Activated CD8-positive, alpha-beta memory T cell treated with anti-CD3 and anti-CD28 coated beads, Interleukin-2, amount 10 ng/mL, durations not matched to agents 7 days and 5 days (primary cell): ENCODE results near the gene MBNL1. TPM values are rescaled to one million over a fixed set of nuclear protein-coding genes. Genes with fewer than 3 reads are reported as not detected.

ENCODE experiments used
- ATAC-seq: fragments of 150-1000 bp; cut with Tn5 transposase; one replicate; pipeline ENCODE4 v1.10.0; 2021; ENCODE audit warnings: moderate library complexity
- CTCF ChIA-PET: fragments of 350-600 bp; sonication (Branson Sonifier 250); formaldehyde crosslinking; loops from one replicate; lab custom pipeline; 2021; ENCODE audit warnings: antibody characterized with exemption; lab: Charles Lee
- DNase-seq: peaks from one replicate; pipeline ENCODE4 v3.0.0-alpha.2; 2020
- H3K27ac Mint-ChIP-seq: one replicate; pipeline ENCODE4 v1.8.0; 2021; ENCODE audit warnings: mild to moderate bottlenecking, mixed read lengths
- H3K27me3 Mint-ChIP-seq: one replicate; pipeline ENCODE4 v1.8.0; 2021; ENCODE audit warnings: mixed read lengths
- H3K36me3 Mint-ChIP-seq: one replicate; pipeline ENCODE4 v1.8.0; 2021; ENCODE audit warnings: mild to moderate bottlenecking, mixed read lengths
- H3K4me1 Mint-ChIP-seq: one replicate; pipeline ENCODE4 v1.8.0; 2021; ENCODE audit warnings: mixed read lengths
- H3K4me3 Mint-ChIP-seq: one replicate; pipeline ENCODE4 v1.8.0; 2021; ENCODE audit warnings: mild to moderate bottlenecking, moderate library complexity, mixed read lengths
- H3K9me3 Mint-ChIP-seq: one replicate; pipeline ENCODE4 v1.8.0; 2022; ENCODE audit warnings: low read depth, mixed read lengths
- total RNA-seq, 2 experiments: library from RNA; stranded (reverse); gene quantifications; one replicate each; pipeline ENCODE4 v1.2.3, GENCODE V29; 2021

Gene MBNL1
- total RNA-seq, 2 experiments from 2014 or later: 370 to 398 TPM

- DNase-seq (no peak), ATAC-seq (no peak)
- H3K4me3 Mint-ChIP-seq: no peak overlapping the region
- H3K36me3 Mint-ChIP-seq: peaks cover 6% of the 10 kb centered on the region
- CTCF ChIA-PET: interaction anchor here (1.1 kb wide), 1 partner anchor 33 kb away, joined by 3 read pairs; no protein-coding TSS in a partner anchor
- no peaks in the 10 kb centered on the region for H3K27me3 Mint-ChIP-seq
- peaks cover 3% of the 10 kb centered on the region for H3K9me3 Mint-ChIP-seq
- no peak overlapping the region for H3K27ac Mint-ChIP-seq
- H3K4me1 Mint-ChIP-seq: peaks cover 55% of the 10 kb centered on the region
Observed at GRCh38 chr3:152236716-152237115, 32.0 kb upstream of the MBNL1 start.

DNA sequence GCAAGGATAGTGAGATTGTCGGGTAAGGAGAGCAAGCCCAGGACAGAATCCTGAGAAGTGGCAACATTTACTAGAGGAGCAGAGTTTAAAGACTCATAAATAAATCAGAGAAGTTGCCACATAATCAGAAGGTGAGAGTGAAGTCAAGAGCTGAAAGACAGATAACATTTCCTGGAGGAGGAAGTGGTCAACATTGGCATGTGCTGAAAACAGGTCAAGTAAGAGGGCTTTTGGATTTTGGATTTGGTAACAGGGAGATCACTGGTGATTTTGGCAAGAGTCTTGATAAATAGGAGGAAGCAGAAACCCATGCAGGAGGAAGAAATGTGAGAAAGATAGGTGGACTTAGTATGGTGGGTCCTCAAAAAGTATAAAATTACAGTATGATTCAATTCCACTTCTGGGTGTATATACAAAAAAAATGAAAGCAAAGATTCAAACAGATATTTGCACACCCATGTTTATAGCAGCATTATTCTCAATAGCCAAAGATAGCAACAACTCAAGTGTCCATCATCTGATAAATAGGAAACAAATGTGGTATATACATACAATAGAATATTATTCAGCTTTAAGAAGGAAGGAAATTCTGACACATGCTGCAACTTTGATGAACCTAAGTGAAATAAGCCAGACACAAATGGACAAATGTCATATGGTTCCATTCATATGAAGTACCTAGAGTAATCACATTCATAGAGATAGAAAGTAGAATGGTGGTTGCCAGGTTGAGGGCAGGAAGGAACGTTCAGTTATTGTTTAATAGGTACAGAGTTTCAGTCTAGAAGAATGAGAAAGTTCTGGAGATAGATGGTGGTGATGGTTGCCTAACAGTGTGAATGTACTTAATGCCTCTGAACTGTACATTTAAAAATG lies 27.3 kb upstream of the MBNL1 start:
- DNase-seq: no peak
- peak; percentile 32 for ATAC-seq
- CTCF ChIA-PET: no interaction called here
- Mint-ChIP-seq H3K36me3 (peaks cover 13% of the 10 kb centered on the region), H3K27me3 (no peaks in the 10 kb centered on the region), H3K9me3 (peaks cover 3% of the 10 kb centered on the region), H3K4me1 (peaks cover 52% of the 10 kb centered on the region), H3K4me3 (peak overlapping the region; percentile 83), H3K27ac (peak overlapping the region; percentile 93)

DNA sequence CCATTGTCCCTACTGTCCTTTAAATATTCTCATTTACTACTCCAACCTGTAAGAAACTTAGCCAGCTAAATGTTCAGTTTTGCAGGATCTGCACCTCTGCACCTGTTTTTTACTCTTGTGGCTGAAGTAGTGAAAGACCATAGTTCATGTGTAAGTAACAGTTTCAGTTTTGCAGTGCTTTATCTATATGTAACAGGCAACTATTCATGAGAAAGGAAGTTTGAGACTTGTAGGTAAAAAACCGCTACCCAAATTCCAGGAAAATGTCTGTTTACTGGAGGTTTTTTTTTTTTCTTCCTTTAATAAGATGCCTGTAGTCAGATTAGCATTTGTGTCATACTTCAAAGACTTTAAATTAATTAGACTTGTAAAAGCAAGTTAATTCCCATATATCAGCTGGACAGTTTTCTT lies 25.4 kb upstream of the MBNL1 start:
- H3K4me1 Mint-ChIP-seq: peaks cover 48% of the 10 kb centered on the region
- peaks cover 15% of the 10 kb centered on the region for H3K36me3 Mint-ChIP-seq
- no peaks in the 10 kb centered on the region for H3K27me3 Mint-ChIP-seq
- H3K9me3 Mint-ChIP-seq: no peaks in the 10 kb centered on the region
- no peak for DNase-seq
- H3K4me3 Mint-ChIP-seq: peak overlapping the region; percentile 83
- H3K27ac Mint-ChIP-seq: peak overlapping the region; percentile 93
- CTCF ChIA-PET: interaction anchor here (0.8 to 4.5 kb wide), 8 partner anchors 13 to 56 kb away, joined by 3 to 22 read pairs (median 4); no protein-coding TSS in a partner anchor
- peak; percentile 76 for ATAC-seq

DNA sequence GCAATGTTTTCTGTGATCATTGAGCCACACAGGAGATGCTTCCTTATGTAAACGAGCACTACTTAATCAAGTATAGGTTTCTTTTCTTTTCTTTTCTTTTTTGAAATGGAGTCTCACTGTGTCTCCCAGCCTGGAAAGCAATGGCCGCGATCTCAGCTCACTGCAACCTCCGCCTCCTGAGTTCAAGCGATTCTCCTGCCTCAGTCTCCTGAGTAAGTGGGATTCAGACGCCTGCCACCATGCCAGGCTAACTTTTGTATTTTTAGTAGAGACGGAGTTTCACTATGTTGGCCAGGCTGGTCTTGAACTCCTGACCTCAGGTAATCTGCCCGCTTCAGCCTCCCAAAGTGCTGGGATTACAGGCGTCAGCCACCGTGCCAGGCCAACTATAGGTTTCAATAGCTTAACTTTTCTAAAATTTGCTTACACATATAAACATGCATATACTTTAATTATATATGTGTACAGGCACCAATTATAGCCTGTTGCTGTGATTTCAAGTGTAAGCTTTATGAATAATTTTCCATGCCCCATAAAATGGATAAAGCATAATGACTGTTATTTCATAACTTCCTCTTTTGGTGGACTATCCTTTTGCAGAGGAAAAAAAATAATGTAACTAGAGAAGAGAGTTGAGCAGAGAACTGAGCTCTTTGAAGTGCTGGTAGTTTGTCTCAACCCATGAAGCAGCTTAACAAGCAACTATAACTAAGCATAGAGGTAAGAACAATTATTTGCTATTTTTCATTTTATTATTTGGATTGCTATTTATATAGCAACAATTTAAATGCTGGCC lies 24.8 kb upstream of the MBNL1 start:
- Mint-ChIP-seq H3K27ac (peak overlapping the region; percentile 93), H3K36me3 (peaks cover 13% of the 10 kb centered on the region), H3K27me3 (no peaks in the 10 kb centered on the region), H3K4me1 (peaks cover 48% of the 10 kb centered on the region), H3K4me3 (peak overlapping the region; percentile 83), H3K9me3 (no peaks in the 10 kb centered on the region)
- peak; percentile 61 for DNase-seq
- peak; percentile 48 for ATAC-seq
- CTCF ChIA-PET: interaction anchor here (0.7 to 4.5 kb wide), 12 partner anchors 12 to 58 kb away, joined by 3 to 22 read pairs (median 4); partner anchors contain the start of gene MBNL1

DNA sequence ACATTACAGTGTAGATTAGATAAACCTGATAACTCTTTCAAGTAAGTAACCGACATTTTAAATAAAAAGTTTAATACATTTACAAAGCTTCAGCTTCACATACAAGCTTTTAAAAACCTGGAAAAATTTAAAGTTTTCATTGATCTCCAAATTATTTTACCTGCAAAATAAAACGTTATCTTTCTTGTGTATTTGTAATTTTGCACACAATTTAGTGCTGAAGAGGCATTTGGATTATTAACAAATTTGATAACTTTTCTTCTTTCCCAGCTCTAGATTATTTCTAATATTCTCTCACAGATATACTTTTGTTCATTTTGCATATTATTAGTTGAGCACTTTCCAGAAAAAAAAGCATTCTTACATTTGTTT lies 24.2 kb upstream of the MBNL1 start:
- no peak for ATAC-seq
- CTCF ChIA-PET: interaction anchor here (0.7 to 4.5 kb wide), 10 partner anchors 12 to 57 kb away, joined by 3 to 22 read pairs (median 5); partner anchors contain the start of gene MBNL1
- H3K4me1 Mint-ChIP-seq: peaks cover 48% of the 10 kb centered on the region

DNA sequence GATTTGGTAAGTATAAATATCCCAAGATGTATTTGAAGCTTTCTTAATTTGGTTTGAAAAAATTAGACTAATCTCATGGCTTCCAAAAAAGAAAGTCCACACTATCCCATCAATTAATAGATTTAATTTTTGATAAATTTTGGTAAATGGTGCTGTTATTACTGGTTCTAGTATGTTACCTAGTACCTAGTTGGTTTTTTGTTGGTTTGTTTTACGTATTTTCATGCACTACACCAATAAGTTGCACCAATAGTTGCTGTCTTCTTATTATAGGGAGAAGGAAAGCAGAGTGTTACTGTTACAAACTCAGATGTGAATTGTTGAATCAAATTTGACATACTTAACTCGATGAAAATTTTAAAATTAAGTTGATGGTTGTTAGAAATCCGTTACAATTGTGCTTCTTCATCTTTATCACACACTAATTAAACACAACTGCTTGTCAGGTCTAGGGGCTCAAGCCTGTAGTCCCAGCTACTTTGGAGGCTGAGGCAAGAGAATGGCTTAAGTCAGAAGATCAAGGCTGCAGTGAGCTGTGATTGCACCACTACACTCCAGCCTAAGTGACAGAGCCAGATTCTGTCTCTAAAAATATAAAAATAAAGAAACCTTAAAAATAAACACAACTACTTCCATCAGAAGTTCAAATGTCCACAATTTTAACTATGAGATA lies 23.1 kb upstream of the MBNL1 start:
- Mint-ChIP-seq H3K4me1 (peaks cover 37% of the 10 kb centered on the region), H3K27me3 (no peaks in the 10 kb centered on the region), H3K27ac (peak overlapping the region; percentile 90), H3K9me3 (no peaks in the 10 kb centered on the region), H3K4me3 (peak overlapping the region; percentile 82), H3K36me3 (peaks cover 13% of the 10 kb centered on the region)
- DNase-seq (peak; percentile 54), ATAC-seq (peak; percentile 34)
- CTCF ChIA-PET: interaction anchor here (0.8 to 4.5 kb wide), 6 partner anchors 10 to 52 kb away, joined by 3 to 22 read pairs (median 4); partner anchors contain the start of gene MBNL1

More for the DNA sequence above, 24.2 kb upstream of the MBNL1 start:
- Mint-ChIP-seq H3K27ac (peak overlapping the region; percentile 93), H3K36me3 (peaks cover 13% of the 10 kb centered on the region), H3K9me3 (no peaks in the 10 kb centered on the region), H3K4me3 (peak overlapping the region; percentile 83), H3K27me3 (no peaks in the 10 kb centered on the region)
- no peak for DNase-seq

DNA sequence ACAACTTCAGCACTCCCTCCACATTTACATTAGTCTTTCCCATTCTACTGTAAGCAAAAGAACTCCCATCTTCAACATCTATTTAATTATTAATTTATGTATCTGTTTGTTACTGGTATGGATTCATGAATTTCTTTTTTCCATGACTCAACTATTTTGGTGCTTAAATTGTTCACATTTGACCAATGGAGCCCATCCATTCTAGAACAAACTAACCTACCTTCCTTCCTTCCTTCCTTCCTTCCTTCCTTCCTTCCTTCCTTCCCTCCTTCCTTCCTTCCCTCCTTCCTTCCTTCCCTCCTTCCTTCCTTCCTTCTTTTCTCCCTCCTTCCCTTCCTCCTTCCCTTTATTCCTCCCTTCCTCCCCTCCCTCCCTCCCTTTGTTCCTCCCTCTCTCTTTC lies 16.8 kb upstream of the MBNL1 start:
- Mint-ChIP-seq H3K27me3 (no peaks in the 10 kb centered on the region), H3K36me3 (peaks cover 39% of the 10 kb centered on the region), H3K4me3 (no peak overlapping the region), H3K4me1 (peaks cover 58% of the 10 kb centered on the region), H3K9me3 (peaks cover 2% of the 10 kb centered on the region), H3K27ac (no peak overlapping the region)
- ATAC-seq: no peak
- CTCF ChIA-PET: no interaction called here
- no peak for DNase-seq

DNA sequence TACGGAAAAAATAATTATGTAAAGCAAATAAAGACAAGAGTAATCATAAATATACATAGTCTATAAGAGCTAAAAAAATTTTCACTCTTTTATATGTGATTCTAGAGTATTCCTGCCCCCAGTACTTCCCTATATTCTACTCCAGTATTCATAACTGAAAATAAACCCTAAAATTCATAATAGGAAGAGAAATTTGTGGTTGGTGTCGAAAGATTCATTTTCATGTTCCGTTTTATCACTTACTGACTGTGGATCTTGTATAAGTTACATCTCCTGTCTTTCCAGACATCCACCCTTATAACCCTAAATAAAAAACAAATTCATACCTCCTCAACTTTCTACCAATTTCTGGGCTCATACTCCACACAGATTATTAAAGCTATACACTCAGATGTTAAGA lies 16.0 kb upstream of the MBNL1 start:
- Mint-ChIP-seq H3K9me3 (peaks cover 2% of the 10 kb centered on the region), H3K27ac (peak overlapping the region; percentile 65), H3K4me1 (peaks cover 66% of the 10 kb centered on the region)

GRCh38 chr3:152253514-152253913 lies 15.2 kb upstream of the MBNL1 start:
- Mint-ChIP-seq H3K4me3 (peak overlapping the region; percentile 42), H3K4me1 (peaks cover 68% of the 10 kb centered on the region), H3K27ac (peak overlapping the region; percentile 65), H3K9me3 (peaks cover 2% of the 10 kb centered on the region), H3K36me3 (peaks cover 38% of the 10 kb centered on the region), H3K27me3 (no peaks in the 10 kb centered on the region)
- ATAC-seq (no peak), DNase-seq (no peak)
- CTCF ChIA-PET: no interaction called here

More for the DNA sequence above, 16.0 kb upstream of the MBNL1 start:
- H3K4me3 Mint-ChIP-seq: peak overlapping the region; percentile 42
- CTCF ChIA-PET: no interaction called here
- ATAC-seq (no peak), DNase-seq (no peak)
- H3K27me3 Mint-ChIP-seq: no peaks in the 10 kb centered on the region
- peaks cover 39% of the 10 kb centered on the region for H3K36me3 Mint-ChIP-seq

GRCh38 chr3:152254041-152254440 lies 14.7 kb upstream of the MBNL1 start:
- peaks cover 38% of the 10 kb centered on the region for H3K36me3 Mint-ChIP-seq

GRCh38 chr3:152255290-152255689 lies 13.4 kb upstream of the MBNL1 start:
- Mint-ChIP-seq H3K4me1 (peaks cover 85% of the 10 kb centered on the region), H3K36me3 (peaks cover 44% of the 10 kb centered on the region)

More at GRCh38 chr3:152254041-152254440, 14.7 kb upstream of the MBNL1 start:
- ATAC-seq (no peak), DNase-seq (no peak)
- Mint-ChIP-seq H3K27me3 (no peaks in the 10 kb centered on the region), H3K4me3 (peak overlapping the region; percentile 31), H3K4me1 (peaks cover 74% of the 10 kb centered on the region), H3K27ac (peak overlapping the region; percentile 65), H3K9me3 (peaks cover 2% of the 10 kb centered on the region)
- CTCF ChIA-PET: no interaction called here

GRCh38 chr3:152256851-152257562 lies 11.7 kb upstream of the MBNL1 start:
- H3K4me1 Mint-ChIP-seq: peaks cover 92% of the 10 kb centered on the region
- ATAC-seq (peak; percentile 25), DNase-seq (no peak)
- H3K9me3 Mint-ChIP-seq: peaks cover 2% of the 10 kb centered on the region
- CTCF ChIA-PET: interaction anchor here (1.2 to 4.7 kb wide), 4 partner anchors 12 to 181 kb away, joined by 3 to 22 read pairs (median 12); partner anchors contain the start of gene MBNL1
- peak overlapping the region; percentile 94 for H3K27ac Mint-ChIP-seq
- peak overlapping the region; percentile 57 for H3K4me3 Mint-ChIP-seq
- H3K36me3 Mint-ChIP-seq: peaks cover 42% of the 10 kb centered on the region
- no peaks in the 10 kb centered on the region for H3K27me3 Mint-ChIP-seq

More at GRCh38 chr3:152255290-152255689, 13.4 kb upstream of the MBNL1 start:
- Mint-ChIP-seq H3K27me3 (no peaks in the 10 kb centered on the region), H3K4me3 (peak overlapping the region; percentile 57), H3K27ac (peak overlapping the region; percentile 94), H3K9me3 (peaks cover 2% of the 10 kb centered on the region)
- CTCF ChIA-PET: interaction anchor here (0.8 to 2.5 kb wide), 4 partner anchors 11 to 71 kb away, joined by 4 to 22 read pairs (median 5); no protein-coding TSS in a partner anchor
- DNase-seq (no peak), ATAC-seq (peak; percentile 6)
